Mesenchymal stem cell (in vitro differentiated cells and primary cell): Measurements from ENCODE around the gene HPSE2.

Experiments used
- DNase-seq: peaks from one replicate; pipeline ENCODE4 v3.0.0-alpha.2; 2013
- H2AFZ ChIP-seq: one replicate; pipeline ENCODE4 v1.6.1; 2013; ENCODE audit warnings: low read depth, mild to moderate bottlenecking, control low read depth, inconsistent platforms, low read length, moderate library complexity
- H2AK5ac ChIP-seq: 2 replicates; pipeline ENCODE4 v1.6.1; 2013; ENCODE audit warnings: low read length, moderate library complexity, mild to moderate bottlenecking, inconsistent platforms; ENCODE audit not compliant: severe bottlenecking
- H2BK120ac ChIP-seq: one replicate; pipeline ENCODE4 v1.6.1; 2013; ENCODE audit warnings: low read depth, mild to moderate bottlenecking, inconsistent platforms, low read length, moderate library complexity
- H2BK12ac ChIP-seq, 2 experiments: one replicate each; pipeline ENCODE4 v1.6.1; 2013; ENCODE audit warnings: inconsistent platforms in 2 of 2, low read length in 2 of 2, mild to moderate bottlenecking in 2 of 2, moderate library complexity in 2 of 2, control low read depth in 1 of 2
- H2BK15ac ChIP-seq: one replicate; pipeline ENCODE4 v1.6.1; 2013; ENCODE audit warnings: mild to moderate bottlenecking, low read depth, inconsistent platforms; ENCODE audit not compliant: poor library complexity, severe bottlenecking
- H2BK5ac ChIP-seq: 2 replicates; pipeline ENCODE4 v1.6.1; 2013; ENCODE audit warnings: low read depth, mild to moderate bottlenecking, low read length, control low read depth, inconsistent platforms; ENCODE audit not compliant: poor library complexity, severe bottlenecking
- H3K14ac ChIP-seq, 2 experiments: one replicate each; pipeline ENCODE4 v1.6.1; 2013; ENCODE audit warnings: inconsistent platforms in 2 of 2, low read length in 2 of 2, control low read depth in 1 of 2, mild to moderate bottlenecking in 1 of 2, moderate library complexity in 1 of 2
- H3K18ac ChIP-seq, 2 experiments: one replicate each; pipeline ENCODE4 v1.6.1; 2013; ENCODE audit warnings: inconsistent platforms in 2 of 2, low read length in 2 of 2, control low read depth in 1 of 2, low read depth in 1 of 2, mild to moderate bottlenecking in 1 of 2
- H3K23ac ChIP-seq, 2 experiments: one replicate each; pipeline ENCODE4 v1.6.1; 2013; ENCODE audit warnings: inconsistent platforms in 2 of 2, low read length in 2 of 2, mild to moderate bottlenecking in 2 of 2, moderate library complexity in 2 of 2, control low read depth in 1 of 2
- H3K27ac ChIP-seq: 2 replicates; pipeline ENCODE4 v1.5.1; 2013; ENCODE audit warnings: mild to moderate bottlenecking, moderate library complexity, low read length, control low read depth, inconsistent platforms; ENCODE audit not compliant: poor library complexity, severe bottlenecking
- H3K27me3 ChIP-seq, 2 experiments: 2 replicates each; pipeline versions ENCODE4 v1.6.1 to v1.7.0; 2013; ENCODE audit warnings: low read length in 2 of 2, mild to moderate bottlenecking in 2 of 2, moderate library complexity in 2 of 2, control low read depth in 1 of 2, inconsistent platforms in 1 of 2; ENCODE audit not compliant: control insufficient read depth in 1 of 2, insufficient read depth in 1 of 2
- H3K36me3 ChIP-seq, 2 experiments: 2 replicates each; pipeline versions ENCODE4 v1.6.1 to v1.7.0; 2013; ENCODE audit warnings: low read length in 2 of 2, control low read depth in 1 of 2, inconsistent platforms in 1 of 2, low read depth in 1 of 2, mild to moderate bottlenecking in 1 of 2; ENCODE audit not compliant: insufficient read depth in 2 of 2, control insufficient read depth in 1 of 2
- H3K4ac ChIP-seq, 2 experiments: one replicate each; pipeline ENCODE4 v1.6.1; 2013; ENCODE audit warnings: inconsistent platforms in 2 of 2, low read length in 2 of 2, mild to moderate bottlenecking in 2 of 2, moderate library complexity in 2 of 2, control low read depth in 1 of 2, low read depth in 1 of 2
- H3K4me1 ChIP-seq: 2 replicates; pipeline ENCODE4 v1.6.1; 2013; ENCODE audit warnings: low read depth, low read length, control low read depth; ENCODE audit not compliant: control insufficient read depth, insufficient read depth
- H3K4me2 ChIP-seq: 2 replicates; pipeline ENCODE4 v1.6.1; 2013; ENCODE audit warnings: low read length, mild to moderate bottlenecking, inconsistent platforms; ENCODE audit not compliant: poor library complexity, severe bottlenecking
- H3K4me3 ChIP-seq, 2 experiments: 2 replicates each; pipeline versions ENCODE4 v1.5.1 to v1.7.0; 2013; ENCODE audit warnings: low read length in 2 of 2, mild to moderate bottlenecking in 2 of 2, control low read depth in 1 of 2, low read depth in 1 of 2; ENCODE audit not compliant: insufficient read depth in 1 of 2
- H3K79me1 ChIP-seq: replicated peaks from 2 replicates; pipeline ENCODE4 v1.6.1; 2013; ENCODE audit warnings: mild to moderate bottlenecking, control low read depth, low read length, inconsistent platforms; ENCODE audit not compliant: poor library complexity, severe bottlenecking
- H3K9ac ChIP-seq: 2 replicates; pipeline ENCODE4 v1.7.0; 2013; ENCODE audit warnings: mild to moderate bottlenecking, low read length, moderate library complexity
- H3K9me3 ChIP-seq: 2 replicates; pipeline ENCODE4 v1.7.0; 2013; ENCODE audit warnings: mild to moderate bottlenecking, low read length; ENCODE audit not compliant: control insufficient read depth
- H4K8ac ChIP-seq: one replicate; pipeline ENCODE4 v1.6.1; 2013; ENCODE audit warnings: inconsistent platforms, mild to moderate bottlenecking, low read length, moderate library complexity
- H4K91ac ChIP-seq: one replicate; pipeline ENCODE4 v1.6.1; 2013; ENCODE audit warnings: mild to moderate bottlenecking, low read length, inconsistent platforms
- WGBS: methylation state at CpG from one replicate; pipeline ENCODE4 v1.1.7; 2013; ENCODE audit warnings: mixed read lengths; 5-methylcytosine and 5-hydroxymethylcytosine counted together

HPSE2 gene

GRCh38 chr10:99125879-99126278 is 109.8 kb downstream of the HPSE2 start:
- H4K8ac ChIP-seq, result no peak overlapping the region
- no peak overlapping the region for H3K4me3 ChIP-seq
- no peak overlapping the region for H2BK15ac ChIP-seq
- H2BK5ac ChIP-seq, result no peak overlapping the region
- no peak overlapping the region for H2BK120ac ChIP-seq
- H2BK12ac ChIP-seq, result no peak overlapping the region
- H3K79me1 ChIP-seq, result no peaks in the 10 kb centered on the region
- no peak overlapping the region for H2AK5ac ChIP-seq
- no peak overlapping the region for H3K9ac ChIP-seq
- H3K18ac ChIP-seq, result no peak overlapping the region
- WGBS, result 57% methylated on average over 3 of the region's 3 CpGs
- no peak overlapping the region for H3K4ac ChIP-seq
- no peak overlapping the region for H3K23ac ChIP-seq
- peaks cover 8% of the 10 kb centered on the region for H3K9me3 ChIP-seq
- no peak overlapping the region for H2AFZ ChIP-seq
- no peak overlapping the region for H4K91ac ChIP-seq
- H3K4me2 ChIP-seq, result no peak overlapping the region
- no peaks in the 10 kb centered on the region for H3K36me3 ChIP-seq
- H3K4me1 ChIP-seq, result no peaks in the 10 kb centered on the region
- DNase-seq, result no peak
- H3K27me3 ChIP-seq, result no peaks in the 10 kb centered on the region
- H3K14ac ChIP-seq, result no peak overlapping the region
- no peak overlapping the region for H3K27ac ChIP-seq

- Histone ChIP-seq H3K4me1 (no peaks in the 10 kb centered on the region), H4K8ac (no peak overlapping the region), H3K23ac (peak overlapping the region in 1 of 2 experiments; percentile 72), H3K4me3 (no peak overlapping the region), H3K27ac (no peak overlapping the region), H2BK12ac (no peak overlapping the region), H4K91ac (no peak overlapping the region), H3K4me2 (no peak overlapping the region), H3K36me3 (no peaks in the 10 kb centered on the region), H2BK15ac (no peak overlapping the region), H3K9me3 (peaks cover 10% of the 10 kb centered on the region), H3K79me1 (no peaks in the 10 kb centered on the region), H3K18ac (no peak overlapping the region), H2AK5ac (no peak overlapping the region), H3K4ac (no peak overlapping the region), H2AFZ (no peak overlapping the region), H3K9ac (no peak overlapping the region), H2BK5ac (no peak overlapping the region), H3K27me3 (no peaks in the 10 kb centered on the region), H2BK120ac (no peak overlapping the region), H3K14ac (peak overlapping the region in 1 of 2 experiments; percentile 26)
- DNase-seq, result no peak
- WGBS, result 91% methylated on average over 1 of the region's 1 CpG
Observed at GRCh38 chr10:99124376-99124775, 111.3 kb downstream of the HPSE2 start.

GRCh38 chr10:99123851-99124250 is 111.8 kb downstream of the HPSE2 start:
- H2BK15ac ChIP-seq, result no peak overlapping the region
- no peaks in the 10 kb centered on the region for H3K27me3 ChIP-seq
- no peak overlapping the region for H3K9ac ChIP-seq
- H3K4ac ChIP-seq, result no peak overlapping the region
- H2AFZ ChIP-seq, result no peak overlapping the region
- WGBS, result 91% methylated on average over 5 of the region's 5 CpGs
- H3K4me1 ChIP-seq, result no peaks in the 10 kb centered on the region
- H3K4me3 ChIP-seq, result no peak overlapping the region
- H2BK5ac ChIP-seq, result no peak overlapping the region
- H3K36me3 ChIP-seq, result no peaks in the 10 kb centered on the region
- no peak overlapping the region for H3K14ac ChIP-seq
- H2BK12ac ChIP-seq, result no peak overlapping the region
- H4K91ac ChIP-seq, result no peak overlapping the region
- H3K79me1 ChIP-seq, result no peaks in the 10 kb centered on the region
- no peak overlapping the region for H3K4me2 ChIP-seq
- no peak overlapping the region for H2BK120ac ChIP-seq
- no peak overlapping the region for H4K8ac ChIP-seq
- no peak overlapping the region for H3K18ac ChIP-seq
- no peak for DNase-seq
- H3K23ac ChIP-seq, result no peak overlapping the region
- H3K9me3 ChIP-seq, result peaks cover 10% of the 10 kb centered on the region
- H3K27ac ChIP-seq, result no peak overlapping the region
- H2AK5ac ChIP-seq, result no peak overlapping the region

GRCh38 chr10:99123336-99123735 is 112.3 kb downstream of the HPSE2 start:
- no peak overlapping the region for H3K18ac ChIP-seq
- H3K36me3 ChIP-seq, result no peaks in the 10 kb centered on the region
- no peak overlapping the region for H3K27ac ChIP-seq
- no peak overlapping the region for H2BK15ac ChIP-seq
- no peak overlapping the region for H3K9ac ChIP-seq
- H4K8ac ChIP-seq, result no peak overlapping the region
- no peak overlapping the region for H2AFZ ChIP-seq
- H3K4me3 ChIP-seq, result no peak overlapping the region
- no peak overlapping the region for H3K14ac ChIP-seq
- H4K91ac ChIP-seq, result no peak overlapping the region
- H2BK12ac ChIP-seq, result no peak overlapping the region
- no peak overlapping the region for H3K4me2 ChIP-seq
- no peaks in the 10 kb centered on the region for H3K79me1 ChIP-seq
- no peak overlapping the region for H2BK5ac ChIP-seq
- no peak for DNase-seq
- no peak overlapping the region for H3K4ac ChIP-seq
- H3K27me3 ChIP-seq, result no peaks in the 10 kb centered on the region
- no peak overlapping the region for H2AK5ac ChIP-seq
- 92% methylated on average over 3 of the region's 3 CpGs for WGBS
- no peaks in the 10 kb centered on the region for H3K4me1 ChIP-seq
- H3K23ac ChIP-seq, result no peak overlapping the region
- peaks cover 10% of the 10 kb centered on the region for H3K9me3 ChIP-seq
- no peak overlapping the region for H2BK120ac ChIP-seq
